GM23248 (cell line): ENCODE results near the gene VILL. TPM values are rescaled to one million over a fixed set of nuclear protein-coding genes. Genes with fewer than 3 reads are reported as not detected.

Experiments
- DNase-seq: peaks from one replicate; pipeline ENCODE4 v3.0.0-alpha.2; 2015
- H2AFZ ChIP-seq: fragments of 200-600 bp; sonication (generic); 2 replicates; pipeline ENCODE4 v1.6.1; 2016; ENCODE audit warnings: antibody characterized with exemption
- H3F3A ChIP-seq: fragments of 200-600 bp; sonication (generic); 2 replicates; pipeline ENCODE4 v1.6.1; 2016; ENCODE audit warnings: mild to moderate bottlenecking, antibody characterized with exemption, mixed run types; ENCODE audit not compliant: insufficient read depth
- H3K27ac ChIP-seq: fragments of 200-600 bp; sonication (generic); 2 replicates; pipeline ENCODE4 v1.5.1; 2016; ENCODE audit warnings: mild to moderate bottlenecking
- H3K27me3 ChIP-seq: fragments of 200-600 bp; sonication (generic); replicated peaks from 2 replicates; pipeline ENCODE4 v1.6.1; 2016; ENCODE audit warnings: mild to moderate bottlenecking; ENCODE audit not compliant: insufficient read depth
- H3K36me3 ChIP-seq: fragments of 200-600 bp; sonication (generic); 2 replicates; pipeline ENCODE4 v1.6.1; 2016; ENCODE audit warnings: low read depth, mild to moderate bottlenecking
- H3K4me1 ChIP-seq: fragments of 200-600 bp; sonication (generic); 2 replicates; pipeline ENCODE4 v1.6.1; 2016; ENCODE audit warnings: mild to moderate bottlenecking; ENCODE audit not compliant: insufficient read depth
- H3K4me2 ChIP-seq: fragments of 200-600 bp; sonication (generic); one replicate; pipeline ENCODE4 v1.6.1; 2016; ENCODE audit warnings: mild to moderate bottlenecking; ENCODE audit not compliant: unreplicated experiment
- H3K4me3 ChIP-seq: fragments of 200-600 bp; sonication (generic); 2 replicates; pipeline ENCODE4 v1.5.1; 2016; ENCODE audit warnings: mild to moderate bottlenecking
- H3K79me2 ChIP-seq: fragments of 200-600 bp; sonication (generic); 2 replicates; pipeline ENCODE4 v1.6.1; 2016; ENCODE audit warnings: mild to moderate bottlenecking; ENCODE audit not compliant: insufficient read depth
- H3K9ac ChIP-seq: fragments of 200-600 bp; sonication (generic); 2 replicates; pipeline ENCODE4 v1.6.1; 2016; ENCODE audit warnings: mild to moderate bottlenecking
- H3K9me2 ChIP-seq: fragments of 200-600 bp; sonication (generic); 2 replicates; pipeline ENCODE4 v1.6.1; 2016; ENCODE audit warnings: mixed run types, mild to moderate bottlenecking, moderate library complexity; ENCODE audit not compliant: insufficient read depth
- H3K9me3 ChIP-seq: fragments of 200-600 bp; sonication (generic); one replicate; pipeline ENCODE4 v1.6.1; 2017; ENCODE audit warnings: low read depth
- H4K20me1 ChIP-seq: fragments of 200-600 bp; sonication (generic); 2 replicates; pipeline ENCODE4 v1.6.0; 2016; ENCODE audit not compliant: insufficient read depth
- EZH2 ChIP-seq: fragments of 200-600 bp; sonication (generic); IDR thresholded peaks from 2 replicates; pipeline ENCODE4 v1.6.1; 2018; ENCODE audit warnings: antibody characterized with exemption, mild to moderate bottlenecking; ENCODE audit not compliant: insufficient read depth, poor library complexity, severe bottlenecking
- EZH2phosphoT487 ChIP-seq: fragments of 200-600 bp; sonication (generic); IDR thresholded peaks from 2 replicates; pipeline ENCODE4 v1.6.1; 2018; ENCODE audit warnings: antibody characterized with exemption, moderate library complexity, mild to moderate bottlenecking, low read depth; ENCODE audit not compliant: insufficient read depth
- WGBS, 2 experiments: methylation state at CpG; one replicate each; pipeline ENCODE4 v1.1.6; 2015 to 2017; ENCODE audit warnings: low lambda C conversion rate in 2 of 2, low coverage in 1 of 2; ENCODE audit errors: missing lambda C conversion rate in 2 of 2; 5-methylcytosine and 5-hydroxymethylcytosine counted together
- in situ Hi-C: fragments of 300-500 bp; cut with MboI; formaldehyde crosslinking; loops from 2 replicates; pipeline ENCODE4 v1.15.0; 2020
- polyA plus RNA-seq: library from polyadenylated mRNA; unstranded; fragments of >200 nt; fragmentation: Nextera tagmentation; extraction: Ambion mirVana; gene quantifications from 2 replicates; pipeline ENCODE4 v1.2.1, GENCODE V29; 2016
- total RNA-seq: library from RNA; depleted of rRNA; stranded (reverse); fragments of >200 nt; shearing (Covaris generic); gene quantifications from 2 replicates; pipeline ENCODE4 v1.2.3, GENCODE V29; 2014

The VILL gene
- total and polyA plus RNA-seq, 2 experiments from 2014 or later, result 2.8 to 12.4 TPM

- no peak overlapping the region for H3K4me2 ChIP-seq
- TF ChIP-seq EZH2phosphoT487, result no peak
- no peak for TF ChIP-seq EZH2
- no peak overlapping the region for H3K4me3 ChIP-seq
- WGBS, 2 experiments, result 50 to 60% methylated on average over 11 of the region's 11 CpGs
- no peak overlapping the region for H3K27ac ChIP-seq
- H3K79me2 ChIP-seq, result no peaks in the 10 kb centered on the region
- no peak overlapping the region for H3K9ac ChIP-seq
- no peaks in the 10 kb centered on the region for H3K36me3 ChIP-seq
- no peak overlapping the region for H2AFZ ChIP-seq
- no peaks in the 10 kb centered on the region for H3K9me2 ChIP-seq
- H3F3A ChIP-seq, result peaks cover 8% of the 10 kb centered on the region; the same call in 1 of the 2 replicates
- H3K9me3 ChIP-seq, result no peaks in the 10 kb centered on the region
- DNase-seq, result peak; percentile 33
- H3K27me3 ChIP-seq, result no peaks in the 10 kb centered on the region; the same call in 1 of the 2 replicates
- H4K20me1 ChIP-seq, result no peaks in the 10 kb centered on the region
- H3K4me1 ChIP-seq, result no peaks in the 10 kb centered on the region
- in situ Hi-C loops, result no loop called here
Measured at GRCh38 chr3:38039899-38040261, 49.3 kb downstream of the VILL start.

- H3K9me2 ChIP-seq, result no peaks in the 10 kb centered on the region
- H3K9me3 ChIP-seq, result no peaks in the 10 kb centered on the region
- H2AFZ ChIP-seq, result no peak overlapping the region
- H3K79me2 ChIP-seq, result no peaks in the 10 kb centered on the region
- in situ Hi-C loops, result no loop called here
- no peaks in the 10 kb centered on the region for H3K36me3 ChIP-seq
- no peaks in the 10 kb centered on the region for H4K20me1 ChIP-seq
- no peak overlapping the region for H3K27ac ChIP-seq
- H3K4me2 ChIP-seq, result no peak overlapping the region
- no peak overlapping the region for H3K9ac ChIP-seq
- 87 to 89% methylated on average over 5 of the region's 5 CpGs for WGBS, 2 experiments
- no peaks in the 10 kb centered on the region for H3K4me1 ChIP-seq
- no peak for TF ChIP-seq EZH2phosphoT487
- no peak for TF ChIP-seq EZH2
- H3F3A ChIP-seq, result peaks cover 8% of the 10 kb centered on the region; the same call in 1 of the 2 replicates
- no peak overlapping the region for H3K4me3 ChIP-seq
- DNase-seq, result no peak
- no peaks in the 10 kb centered on the region; the same call in 1 of the 2 replicates for H3K27me3 ChIP-seq
Measured at GRCh38 chr3:38040401-38040800, 49.8 kb downstream of the VILL start.

DNA sequence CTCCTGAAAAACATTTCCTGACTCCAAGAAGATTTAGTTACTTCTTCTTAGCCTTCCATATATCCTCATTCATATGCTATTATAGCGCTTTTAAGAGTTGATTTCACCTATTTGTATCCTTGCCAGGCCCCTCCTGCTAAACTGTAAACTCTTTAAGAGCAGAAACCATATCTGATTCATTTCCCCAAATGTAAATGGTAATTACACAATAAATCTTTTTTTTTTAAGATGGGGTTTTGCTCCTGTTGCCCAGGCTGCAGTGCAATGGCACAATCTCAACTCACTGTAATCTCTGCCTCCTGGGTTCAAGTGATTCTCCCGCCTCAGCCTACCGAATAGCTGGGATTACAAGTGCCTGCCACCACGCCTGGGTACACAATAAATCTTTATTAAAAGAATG is 52.9 kb downstream of the VILL start:
- TF ChIP-seq EZH2phosphoT487 (no peak), EZH2 (no peak)
- DNase-seq, result no peak
- Histone ChIP-seq H3K9ac (no peak overlapping the region), H3K9me3 (no peaks in the 10 kb centered on the region), H3K4me3 (no peak overlapping the region), H2AFZ (no peak overlapping the region), H3F3A (peaks cover 5% of the 10 kb centered on the region; the same call in 1 of the 2 replicates), H3K27me3 (no peaks in the 10 kb centered on the region; the same call in none of the 2 replicates), H3K27ac (no peak overlapping the region), H3K4me2 (no peak overlapping the region), H3K4me1 (no peaks in the 10 kb centered on the region), H3K9me2 (no peaks in the 10 kb centered on the region), H4K20me1 (no peaks in the 10 kb centered on the region), H3K79me2 (no peaks in the 10 kb centered on the region), H3K36me3 (no peaks in the 10 kb centered on the region)
- in situ Hi-C loops, result no loop called here
- WGBS, 2 experiments, result 59 to 65% methylated on average over 4 of the region's 4 CpGs

DNA sequence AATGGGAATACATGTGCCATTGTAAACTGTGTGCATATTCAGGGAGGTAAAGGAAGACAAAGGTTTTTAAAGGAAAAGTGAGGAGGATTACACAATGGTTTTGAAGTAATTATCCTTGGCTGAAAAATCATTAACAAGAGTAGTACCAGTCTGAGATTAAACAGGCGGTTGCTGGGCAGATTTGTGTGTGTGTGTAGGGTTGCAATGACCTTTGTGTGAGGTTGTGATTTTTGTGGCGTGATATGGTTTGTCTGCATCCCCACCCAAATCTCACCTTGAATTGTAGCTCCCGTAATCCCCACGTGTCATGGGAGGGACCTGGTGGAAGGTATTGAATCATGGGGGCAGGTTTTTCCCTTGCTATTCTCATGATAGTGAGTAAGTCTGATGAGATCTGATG is 55.4 kb downstream of the VILL start:
- Histone ChIP-seq H3K9ac (no peak overlapping the region), H2AFZ (no peak overlapping the region), H3K79me2 (no peaks in the 10 kb centered on the region), H3F3A (no peaks in the 10 kb centered on the region), H3K27me3 (no peaks in the 10 kb centered on the region; the same call in 1 of the 2 replicates), H3K4me2 (no peak overlapping the region), H4K20me1 (no peaks in the 10 kb centered on the region), H3K36me3 (no peaks in the 10 kb centered on the region), H3K4me1 (no peaks in the 10 kb centered on the region), H3K27ac (no peak overlapping the region), H3K4me3 (no peak overlapping the region), H3K9me3 (no peaks in the 10 kb centered on the region), H3K9me2 (no peaks in the 10 kb centered on the region)
- WGBS, 2 experiments, result 65 to 67% methylated on average over 4 of the region's 4 CpGs
- in situ Hi-C loops, result no loop called here
- no peak for TF ChIP-seq EZH2
- TF ChIP-seq EZH2phosphoT487, result no peak
- no peak for DNase-seq

GRCh38 chr3:38046821-38047220 is 56.2 kb downstream of the VILL start:
- no peaks in the 10 kb centered on the region for H3K9me3 ChIP-seq
- no peaks in the 10 kb centered on the region for H3K4me1 ChIP-seq
- in situ Hi-C loops, result no loop called here
- H3K27me3 ChIP-seq, result no peaks in the 10 kb centered on the region; the same call in 1 of the 2 replicates
- H3K9ac ChIP-seq, result no peak overlapping the region
- H3K4me2 ChIP-seq, result no peak overlapping the region
- 68 to 69% methylated on average over 2 of the region's 2 CpGs for WGBS, 2 experiments
- no peaks in the 10 kb centered on the region for H4K20me1 ChIP-seq
- no peaks in the 10 kb centered on the region for H3K36me3 ChIP-seq
- no peaks in the 10 kb centered on the region for H3K79me2 ChIP-seq
- no peak overlapping the region for H3K4me3 ChIP-seq
- no peak overlapping the region for H3K27ac ChIP-seq
- no peak overlapping the region for H2AFZ ChIP-seq
- H3K9me2 ChIP-seq, result no peaks in the 10 kb centered on the region
- no peak for DNase-seq
- no peaks in the 10 kb centered on the region for H3F3A ChIP-seq
- TF ChIP-seq EZH2, result no peak
- no peak for TF ChIP-seq EZH2phosphoT487
